ENCODE data around the gene ENOX1.

GRCh38 chr13:43478902-43479301 lies 307.9 kb downstream of the ENOX1 start:
- TF ChIP-seq TAF1 (IDR thresholded peaks at IDR 0.05; ENCODE audit: borderline replicate concordance, insufficient read depth, low read length) (no peak), REST (IDR thresholded peaks at IDR 0.05; ENCODE audit: insufficient read depth in 1 of 2, low read depth in 2 of 2, low read length in 2 of 2) (no peak), POLR2AphosphoS5 (IDR thresholded peaks at IDR 0.05; ENCODE audit: low read depth, low read length) (no peak), SIN3A (IDR thresholded peaks at IDR 0.05; ENCODE audit: borderline replicate concordance, insufficient read depth, low read length) (no peak)

All from PFSK-1 (cell line).